Measurements from ENCODE around the gene SERPINA3.

GRCh38 chr14:94572637-94573303 lies 39.4 kb upstream of the SERPINA3 start:
- no peak for TF ChIP-seq CTCF (conservative IDR thresholded peaks at IDR 0.05; ENCODE audit: low read depth, low read length)
- no peak for TF ChIP-seq EZH2 (IDR thresholded peaks at IDR 0.05; ENCODE audit: borderline replicate concordance, low read depth, low read length, poor library complexity, severe bottlenecking)
